IPS-11a (cell line): ENCODE data around the gene NEUROG1.
"Not testable (repeated sequence)": the region's sequence is repeated elsewhere in the genome, so short reads cannot be mapped to it uniquely, and the experiment has no call there.

Experiments used
- H3K4me3 ChIP-seq: one replicate; pipeline ENCODE4 v1.5.1; 2013; ENCODE audit warnings: low read depth, low read length, control low read depth

Gene NEUROG1

DNA sequence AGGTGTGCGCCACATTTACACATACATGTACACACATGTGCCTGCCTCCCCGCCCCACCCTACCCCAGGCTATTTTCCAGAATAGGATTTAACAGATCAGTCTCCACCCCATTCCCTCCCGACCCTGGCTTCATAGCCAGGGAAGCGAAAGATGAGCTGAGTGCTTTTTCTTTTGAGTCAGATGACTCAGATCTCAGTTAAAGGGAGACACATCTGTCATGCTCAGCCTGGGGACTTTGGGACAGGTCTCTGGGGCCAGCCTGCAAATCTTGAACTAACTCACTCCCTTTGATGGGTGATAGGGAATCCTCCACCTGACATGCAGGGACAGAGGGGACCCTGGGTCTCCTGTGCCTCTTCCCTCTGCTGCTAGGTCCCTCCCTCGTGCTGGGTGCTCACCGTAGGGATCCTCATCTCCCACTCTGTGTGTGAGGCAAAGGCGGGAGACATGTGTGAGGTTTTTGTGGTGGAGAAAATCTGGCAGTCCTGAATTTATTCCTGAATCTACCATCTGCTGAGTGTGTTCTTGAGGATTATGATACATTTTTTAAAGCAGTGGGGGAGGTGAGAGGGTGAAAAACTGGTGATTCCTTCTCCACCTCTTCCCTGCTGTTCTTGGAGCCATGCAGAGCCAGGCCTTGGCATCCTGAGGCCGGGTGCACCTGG lies 37.7 kb downstream of the NEUROG1 start:
- H3K4me3 ChIP-seq, result no peak overlapping the region

GRCh38 chr5:135495531-135495930 lies 40.2 kb downstream of the NEUROG1 start:
- H3K4me3 ChIP-seq, result not testable (repeated sequence)

DNA sequence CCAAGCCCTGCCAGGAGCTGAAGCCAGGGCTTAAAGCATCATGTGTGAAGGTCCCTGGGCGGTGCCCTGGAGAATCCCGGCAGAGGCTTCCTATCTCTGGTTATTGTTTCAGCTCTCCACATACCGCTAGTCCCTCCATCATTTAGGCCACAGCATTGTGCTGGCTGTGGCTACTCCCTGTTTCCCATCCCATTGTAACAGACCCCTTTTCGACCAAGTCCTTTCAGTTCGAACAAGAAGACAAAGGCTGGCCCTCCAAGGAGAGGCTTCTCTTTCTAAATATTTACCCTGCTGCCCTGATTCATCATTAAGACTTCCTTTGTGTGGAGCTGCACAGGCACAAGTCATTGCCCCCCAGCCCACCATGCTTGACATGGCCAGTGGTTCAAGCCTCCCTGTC lies 41.6 kb downstream of the NEUROG1 start:
- H3K4me3 ChIP-seq, result no peak overlapping the region

DNA sequence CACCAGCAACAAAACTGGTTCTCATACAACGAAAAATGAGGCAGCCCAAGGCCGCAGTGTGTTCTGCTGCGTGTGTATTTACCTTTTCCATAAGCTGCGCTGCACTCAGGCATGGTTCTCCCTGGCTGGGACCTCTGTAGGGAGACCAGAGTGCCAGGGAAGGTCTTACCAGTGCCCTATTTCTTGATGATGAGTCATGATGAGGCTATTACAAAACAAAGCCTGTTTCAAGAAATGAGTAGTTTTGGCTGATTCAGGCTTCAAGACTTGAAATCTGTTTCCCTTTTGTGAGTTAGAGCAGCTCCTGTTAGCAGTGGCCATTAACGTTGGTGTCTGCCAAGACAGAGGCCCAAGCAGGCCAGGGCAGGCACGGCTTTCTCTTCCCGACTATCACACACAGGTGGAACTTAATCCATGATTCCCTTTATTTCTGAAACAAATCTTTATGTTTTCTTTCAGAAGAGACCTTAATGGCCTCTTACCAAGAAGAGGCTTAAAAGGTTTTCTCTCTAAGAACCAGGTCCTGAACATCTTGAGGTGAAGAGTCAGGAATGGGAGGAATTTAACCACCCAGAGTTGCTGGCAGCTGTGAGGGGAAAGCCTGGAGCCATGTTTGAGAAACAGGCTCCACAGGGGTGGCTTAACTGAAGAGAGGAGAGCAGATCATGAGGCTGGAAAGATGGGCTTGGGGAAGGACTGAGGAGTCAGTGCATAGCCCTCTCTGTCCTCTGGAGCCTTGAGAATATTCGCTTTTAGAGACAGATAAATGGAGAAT lies 42.2 kb downstream of the NEUROG1 start:
- H3K4me3 ChIP-seq, result no peak overlapping the region

GRCh38 chr5:135492319-135492626 lies 43.5 kb downstream of the NEUROG1 start:
- no peak overlapping the region for H3K4me3 ChIP-seq

DNA sequence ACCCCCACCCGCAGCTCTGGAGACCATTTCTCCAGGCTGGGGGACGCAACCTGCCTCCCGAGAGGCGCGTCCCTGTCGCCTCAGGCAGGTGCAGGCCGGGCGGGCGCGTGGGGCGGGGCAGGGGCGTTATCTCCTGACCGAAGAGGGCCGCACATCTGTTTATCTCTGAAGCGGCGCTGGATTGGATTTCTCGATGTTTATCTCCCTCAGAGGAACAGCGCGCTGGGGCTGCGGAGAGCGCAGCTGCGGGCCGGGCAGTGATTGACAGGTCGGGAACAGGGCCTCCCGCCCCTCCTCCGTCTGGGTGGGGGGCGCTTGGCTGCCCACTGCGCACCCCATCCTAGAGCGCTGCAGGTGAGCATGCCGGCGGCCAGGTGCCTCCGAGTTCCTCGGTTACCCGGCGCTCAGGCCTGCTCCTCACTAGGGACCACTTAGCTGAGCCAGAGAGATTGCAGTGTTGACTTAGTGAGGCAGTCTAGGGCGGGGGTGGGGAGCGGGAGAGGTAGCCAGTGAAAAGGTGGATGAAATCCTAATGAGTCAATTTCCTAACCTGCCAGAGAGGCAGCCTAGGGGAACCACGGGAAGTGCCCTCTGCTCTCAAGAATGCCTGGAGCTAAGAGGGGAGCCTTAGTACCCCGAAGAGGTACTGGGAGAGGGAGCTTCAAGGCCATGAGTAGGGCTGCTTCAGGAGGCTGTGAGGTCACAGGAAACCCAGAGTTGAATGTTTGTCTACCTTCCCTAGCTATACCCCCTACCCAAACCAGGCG lies 44.0 kb downstream of the NEUROG1 start:
- no peak overlapping the region for H3K4me3 ChIP-seq

DNA sequence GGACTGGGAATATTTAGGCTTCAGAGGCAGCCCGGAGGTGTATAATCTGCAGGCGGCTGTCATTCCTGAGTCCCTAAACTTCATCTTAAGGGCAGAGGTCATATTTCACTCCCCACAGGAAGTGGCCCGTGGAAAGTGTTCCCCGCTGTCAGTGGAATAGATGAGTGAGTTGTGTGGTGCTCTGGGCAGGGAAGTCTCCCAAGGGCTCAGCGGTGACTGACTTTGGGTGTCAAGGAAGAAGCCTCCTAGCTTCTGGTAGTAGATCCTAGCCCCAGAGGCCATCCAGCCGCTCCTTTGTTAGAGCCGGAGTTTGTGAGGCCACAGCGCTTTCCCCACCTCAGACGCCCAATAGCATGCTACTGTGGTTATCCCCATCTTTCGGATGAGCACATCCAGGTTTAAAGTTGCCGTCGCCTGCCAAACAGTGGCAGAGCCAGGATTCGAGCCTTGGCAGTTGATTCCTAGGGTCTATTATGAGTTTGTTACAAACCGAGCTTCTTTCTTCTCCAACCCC lies 44.7 kb downstream of the NEUROG1 start:
- H3K4me3 ChIP-seq, result no peak overlapping the region

DNA sequence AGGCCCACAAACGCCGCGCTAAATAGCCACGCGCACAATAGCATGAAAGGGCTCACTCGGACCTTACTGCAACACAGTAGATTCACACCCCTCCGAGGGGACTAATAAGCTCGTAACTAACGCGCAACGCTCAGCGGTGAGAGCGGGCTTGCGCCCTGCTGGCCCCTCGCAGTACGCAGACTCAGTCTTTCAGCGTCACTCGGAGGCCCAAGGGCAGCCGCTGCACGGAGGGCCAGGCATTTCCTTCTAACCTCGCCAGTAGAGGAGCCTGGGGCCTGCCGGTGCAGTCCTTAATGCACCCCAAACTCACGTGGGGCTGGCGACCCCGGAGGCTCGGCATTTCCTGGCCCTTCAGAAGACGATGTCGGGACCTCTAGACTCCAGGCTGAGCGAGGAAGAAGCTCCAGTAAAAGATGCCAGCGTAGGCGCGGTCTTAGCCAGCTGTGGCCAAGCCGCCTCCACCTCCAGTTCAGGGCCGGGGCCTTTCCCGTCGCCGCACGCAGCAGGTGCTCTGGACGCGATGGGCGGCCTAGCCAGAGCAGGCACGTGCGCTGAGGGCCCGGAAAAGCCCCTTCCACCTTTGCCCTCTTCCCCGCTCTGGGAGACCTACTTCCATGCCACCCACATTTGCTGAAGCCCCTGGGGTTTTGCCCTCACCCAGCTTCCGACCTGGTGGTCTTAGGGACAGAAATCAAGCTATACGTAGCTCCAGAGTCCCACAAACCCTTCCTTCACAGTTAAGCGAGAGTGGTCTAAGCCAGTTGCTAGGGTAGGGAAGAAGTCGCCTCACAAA lies 45.3 kb downstream of the NEUROG1 start:
- H3K4me3 ChIP-seq, result no peak overlapping the region

DNA sequence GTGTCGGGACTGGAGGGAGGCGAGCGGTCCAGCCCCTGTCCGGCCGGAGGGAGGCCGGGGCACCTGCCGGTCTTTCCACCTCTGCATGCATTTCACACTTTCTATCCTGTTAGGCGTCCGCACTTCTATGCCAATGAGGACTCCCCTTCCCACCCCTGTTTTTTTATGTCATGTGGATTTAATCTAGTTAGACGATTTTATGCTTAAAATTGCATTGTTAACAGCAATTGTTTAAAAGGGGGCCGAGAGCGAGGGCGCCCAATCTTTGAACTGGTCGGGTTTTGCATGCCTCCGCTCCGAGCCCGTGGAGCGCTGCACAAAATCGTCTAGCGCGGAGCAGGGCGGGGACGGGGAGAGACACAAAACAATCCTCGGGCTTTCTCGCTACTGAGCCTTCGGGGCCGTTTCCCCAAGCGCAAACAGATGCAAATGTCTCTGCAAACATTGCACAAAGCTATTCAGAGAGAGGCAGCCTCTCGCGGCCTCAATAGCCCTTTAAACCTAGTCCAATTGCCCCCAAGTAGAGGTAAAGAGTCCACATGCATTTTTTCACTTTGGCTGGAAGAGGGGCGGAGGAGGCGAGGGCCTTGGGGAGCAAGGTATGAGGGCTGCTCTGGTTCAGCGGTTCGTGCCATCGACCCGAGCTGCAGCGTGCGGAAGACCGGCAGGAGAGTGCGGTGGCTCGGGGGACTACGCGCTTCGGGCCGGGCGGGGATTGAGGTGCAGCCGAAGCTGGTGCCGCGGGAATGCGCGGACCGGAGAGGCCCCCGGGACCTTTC lies 46.1 kb downstream of the NEUROG1 start:
- H3K4me3 ChIP-seq, result no peak overlapping the region

DNA sequence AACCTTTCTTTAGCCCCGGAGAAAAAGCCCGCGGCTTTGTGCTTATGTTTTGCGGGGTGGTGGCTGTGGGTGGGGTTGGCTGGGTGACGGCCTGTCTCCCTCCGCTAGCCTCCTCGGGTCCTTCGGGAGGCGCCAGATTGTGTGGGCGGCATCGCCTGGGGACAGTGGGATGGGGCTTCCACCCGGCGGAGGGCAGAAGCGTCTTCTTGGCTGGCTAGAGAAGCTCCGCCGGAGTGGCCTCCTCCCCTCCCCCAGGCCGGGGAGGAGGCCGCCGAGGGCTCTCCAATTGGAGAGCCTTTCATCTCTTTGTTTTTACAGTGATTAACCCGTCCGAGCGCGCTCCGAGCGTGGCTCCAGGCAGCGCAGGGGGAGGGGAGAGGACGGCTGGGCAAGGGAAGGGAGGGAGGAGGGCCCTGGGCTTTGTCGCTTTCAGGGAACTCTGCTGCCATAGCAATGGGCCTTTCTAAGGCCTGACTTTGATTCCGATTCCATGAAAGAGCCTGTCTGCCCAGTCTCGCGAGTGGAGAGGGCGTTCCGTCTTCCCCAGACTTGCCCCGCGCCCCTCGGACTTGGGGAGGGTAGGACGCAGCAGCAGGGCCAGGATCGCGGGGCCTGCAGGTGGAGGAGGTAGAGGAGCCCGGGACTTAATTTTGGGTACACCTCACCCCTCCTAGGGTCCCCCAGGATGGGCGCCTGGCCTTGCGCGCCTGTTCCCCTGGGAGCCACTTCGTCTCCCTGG lies 46.9 kb downstream of the NEUROG1 start:
- H3K4me3 ChIP-seq, result no peak overlapping the region

DNA sequence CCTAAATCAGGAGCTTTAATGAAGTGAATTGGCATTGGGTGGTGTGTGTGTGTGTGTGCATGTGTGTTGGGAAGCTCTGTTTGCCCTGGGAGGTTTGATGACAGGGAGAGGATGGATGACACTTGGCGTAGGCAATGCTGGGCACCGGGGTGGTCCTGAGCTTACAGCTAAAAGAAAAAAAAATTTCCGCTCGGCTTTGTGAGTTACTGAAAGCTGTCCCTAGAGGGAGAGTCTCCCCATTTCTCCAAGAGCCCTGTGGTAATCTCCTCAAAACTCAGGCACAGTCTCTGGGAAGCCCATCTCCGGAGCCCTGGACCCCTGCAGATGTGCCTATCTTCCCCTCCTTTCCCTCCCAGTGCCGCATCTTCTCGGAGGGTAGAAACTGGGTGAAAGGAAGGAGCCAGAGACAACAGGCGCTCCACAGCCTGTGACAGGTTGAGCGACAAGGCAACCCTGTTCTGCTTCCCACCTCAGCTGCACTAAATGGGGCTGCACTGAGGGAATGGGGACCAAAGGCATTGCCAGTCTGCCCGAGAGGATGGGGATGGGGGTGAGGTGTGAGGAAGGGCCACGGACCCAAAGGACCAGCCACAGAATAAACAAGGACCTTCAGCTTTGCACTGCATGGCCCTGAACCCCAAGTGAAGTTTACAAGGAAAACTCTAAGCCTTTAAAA lies 47.8 kb downstream of the NEUROG1 start:
- H3K4me3 ChIP-seq, result no peak overlapping the region

GRCh38 chr5:135487037-135487395 lies 48.7 kb downstream of the NEUROG1 start:
- H3K4me3 ChIP-seq, result no peak overlapping the region

- H3K4me3 ChIP-seq, result no peak overlapping the region
Observed at GRCh38 chr5:135486131-135487036, 49.4 kb downstream of the NEUROG1 start.

- no peak overlapping the region for H3K4me3 ChIP-seq
Observed at GRCh38 chr5:135484674-135485086, 51.1 kb downstream of the NEUROG1 start.
